Nephron (organoid): ENCODE measurements around the gene COL18A1.
A peak's percentile ranks its signal among the peaks of the same experiment; 100 is the strongest.

Experiments used
- H3K27ac Mint-ChIP-seq, 3 experiments: 2 replicates each; pipeline ENCODE4 v1.8.0; 2020; ENCODE audit warnings: mixed read lengths in 3 of 3, mild to moderate bottlenecking in 2 of 3, moderate library complexity in 1 of 3
- H3K27me3 Mint-ChIP-seq: 2 replicates; pipeline ENCODE4 v1.8.0; 2021; ENCODE audit warnings: low read depth, mild to moderate bottlenecking, moderate library complexity, mixed read lengths
- H3K36me3 Mint-ChIP-seq: 2 replicates; pipeline ENCODE4 v1.8.0; 2020; ENCODE audit warnings: low read depth, mixed read lengths
- H3K4me1 Mint-ChIP-seq: 2 replicates; pipeline ENCODE4 v1.8.0; 2020; ENCODE audit warnings: mixed read lengths
- H3K4me3 Mint-ChIP-seq, 3 experiments: 2 replicates each; pipeline ENCODE4 v1.8.0; 2020; ENCODE audit warnings: mild to moderate bottlenecking in 3 of 3, mixed read lengths in 3 of 3, moderate library complexity in 2 of 3
- H3K9me3 Mint-ChIP-seq: 2 replicates; pipeline ENCODE4 v1.8.0; 2020; ENCODE audit warnings: mixed read lengths
- TF ChIP-seq, protein P1 (sequence below), 3 experiments: fragments of 200-600 bp; sonication (generic); IDR thresholded peaks; one replicate each; pipeline ENCODE4 v1.5.0; 2021; ENCODE audit warnings: antibody characterized with exemption in 3 of 3; ENCODE audit not compliant: unreplicated experiment in 3 of 3

The COL18A1 gene

DNA sequence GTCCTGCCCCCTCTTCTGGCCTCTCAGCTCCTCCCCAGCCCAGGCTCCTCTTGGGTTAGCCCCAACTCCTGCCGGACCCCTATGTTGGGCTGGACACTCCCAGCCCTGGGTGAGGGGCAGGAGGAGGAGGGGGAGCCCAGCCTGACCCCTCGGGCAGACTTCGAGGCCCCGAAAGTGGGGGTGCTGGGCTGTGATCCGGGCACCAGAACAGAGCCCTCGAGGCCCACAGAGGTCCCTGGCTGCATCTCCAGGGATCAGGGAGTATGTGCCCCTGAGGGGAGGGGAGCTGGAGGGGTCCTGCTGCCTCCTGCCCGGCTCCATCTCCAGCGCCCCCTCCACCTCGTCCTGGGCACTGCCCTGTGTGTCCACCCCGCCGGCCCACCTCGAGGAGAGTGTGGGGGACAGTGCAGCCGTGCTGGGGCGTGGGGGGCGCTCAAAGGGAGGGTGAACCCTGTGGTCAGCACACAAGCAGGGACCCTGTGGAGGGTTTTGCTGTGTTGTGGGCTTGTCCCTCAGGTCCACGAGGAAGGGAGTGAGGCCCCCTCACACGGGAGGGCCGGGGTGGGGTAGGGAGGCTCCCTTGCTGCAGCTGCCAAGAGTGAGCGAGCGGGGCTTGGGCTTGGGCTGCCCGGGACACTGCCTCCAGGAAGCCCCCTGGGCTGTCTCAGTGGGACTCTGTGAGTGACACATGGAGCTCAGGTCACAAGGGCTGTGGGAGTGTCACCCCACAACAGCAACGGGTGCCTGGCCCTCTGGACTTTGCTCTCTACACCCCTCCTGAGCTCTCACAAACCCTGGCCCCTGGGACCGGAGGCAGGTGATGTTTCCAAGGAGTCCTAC lies 54.4 kb downstream of the COL18A1 start:
- TF ChIP-seq, protein P1, sequence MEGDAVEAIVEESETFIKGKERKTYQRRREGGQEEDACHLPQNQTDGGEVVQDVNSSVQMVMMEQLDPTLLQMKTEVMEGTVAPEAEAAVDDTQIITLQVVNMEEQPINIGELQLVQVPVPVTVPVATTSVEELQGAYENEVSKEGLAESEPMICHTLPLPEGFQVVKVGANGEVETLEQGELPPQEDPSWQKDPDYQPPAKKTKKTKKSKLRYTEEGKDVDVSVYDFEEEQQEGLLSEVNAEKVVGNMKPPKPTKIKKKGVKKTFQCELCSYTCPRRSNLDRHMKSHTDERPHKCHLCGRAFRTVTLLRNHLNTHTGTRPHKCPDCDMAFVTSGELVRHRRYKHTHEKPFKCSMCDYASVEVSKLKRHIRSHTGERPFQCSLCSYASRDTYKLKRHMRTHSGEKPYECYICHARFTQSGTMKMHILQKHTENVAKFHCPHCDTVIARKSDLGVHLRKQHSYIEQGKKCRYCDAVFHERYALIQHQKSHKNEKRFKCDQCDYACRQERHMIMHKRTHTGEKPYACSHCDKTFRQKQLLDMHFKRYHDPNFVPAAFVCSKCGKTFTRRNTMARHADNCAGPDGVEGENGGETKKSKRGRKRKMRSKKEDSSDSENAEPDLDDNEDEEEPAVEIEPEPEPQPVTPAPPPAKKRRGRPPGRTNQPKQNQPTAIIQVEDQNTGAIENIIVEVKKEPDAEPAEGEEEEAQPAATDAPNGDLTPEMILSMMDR (IDR thresholded peaks at IDR 0.05; ENCODE audit: unreplicated experiment in 3 of 3) = no peak
- Mint-ChIP-seq H3K27ac (no peak overlapping the region), H3K4me3 (no peak overlapping the region), H3K9me3 (peaks cover 20% of the 10 kb centered on the region), H3K4me1 (peaks cover 13% of the 10 kb centered on the region), H3K36me3 (peaks cover 31% of the 10 kb centered on the region), H3K27me3 (no peaks in the 10 kb centered on the region)

DNA sequence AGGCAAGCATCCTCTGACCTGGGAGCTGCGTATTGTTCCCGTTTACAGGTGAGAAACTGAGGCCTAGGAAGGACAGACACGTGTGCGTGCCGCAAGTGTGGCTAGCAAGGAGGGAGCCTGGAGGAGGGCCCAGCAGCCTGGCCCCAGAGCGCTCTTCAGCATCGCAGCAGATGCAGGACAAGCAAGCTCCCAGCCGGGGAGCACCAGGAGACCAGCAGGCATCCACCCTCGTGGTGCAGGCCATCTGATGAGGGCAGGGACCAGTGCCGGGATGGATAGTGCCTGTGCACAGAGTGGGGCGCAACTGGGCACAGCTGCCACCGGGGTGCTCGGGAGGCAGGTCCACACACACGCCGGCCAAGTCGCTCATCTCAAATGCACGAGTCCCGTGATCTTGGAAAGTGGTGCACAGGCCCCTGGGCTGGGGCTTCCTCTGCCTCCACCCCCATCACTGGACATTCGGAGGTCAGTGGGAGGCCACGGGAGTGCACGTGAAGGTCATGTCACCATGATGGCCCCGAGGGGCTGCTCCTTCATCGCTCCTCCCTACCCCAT lies 55.1 kb downstream of the COL18A1 start:
- Mint-ChIP-seq H3K36me3 (peaks cover 37% of the 10 kb centered on the region), H3K27me3 (no peaks in the 10 kb centered on the region), H3K4me1 (peaks cover 17% of the 10 kb centered on the region), H3K9me3 (peaks cover 25% of the 10 kb centered on the region), H3K4me3 (no peak overlapping the region), H3K27ac (peak overlapping the region in 2 of 3 experiments; percentile 82)
- TF ChIP-seq, protein P1 (IDR thresholded peaks at IDR 0.05; ENCODE audit: unreplicated experiment in 3 of 3) = no peak

DNA sequence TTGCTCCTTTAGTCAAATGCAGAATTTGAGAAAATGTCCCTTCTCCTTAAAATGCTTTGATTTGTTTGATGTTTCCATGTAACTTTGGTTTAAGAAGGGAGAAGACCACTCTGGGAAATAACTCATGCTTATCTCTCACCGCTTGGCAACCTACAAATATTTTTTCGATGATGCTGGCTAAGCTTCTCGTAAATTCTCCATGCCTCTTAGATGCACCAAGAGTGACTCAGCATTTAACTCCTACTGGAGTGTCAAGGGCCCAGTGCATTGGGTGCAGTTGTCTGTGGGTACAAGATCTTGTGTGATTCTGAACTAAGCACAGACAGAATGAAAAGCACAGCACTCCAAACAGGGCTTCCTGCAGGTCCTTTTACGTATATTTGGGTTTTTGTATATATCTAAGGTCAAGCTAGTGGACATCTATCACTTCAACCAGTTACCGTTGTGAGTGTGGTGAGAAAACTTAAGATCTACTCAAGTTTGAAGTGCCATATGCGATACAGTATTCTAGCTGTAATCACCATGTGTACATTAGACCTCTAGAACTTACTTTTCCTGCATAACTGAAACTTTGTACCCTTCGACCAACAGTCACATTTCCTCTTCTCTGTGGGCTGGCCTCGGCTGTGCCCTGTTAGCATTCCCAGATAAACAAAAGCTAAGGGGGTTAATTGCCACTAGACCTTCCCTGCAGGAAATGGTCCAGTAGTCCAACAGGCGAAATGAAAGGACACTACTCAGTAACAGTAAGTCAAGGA lies 55.8 kb downstream of the COL18A1 start:
- peak overlapping the region in 1 of 3 experiments; percentile 20 for H3K4me3 Mint-ChIP-seq
- H3K9me3 Mint-ChIP-seq = peaks cover 25% of the 10 kb centered on the region
- H3K4me1 Mint-ChIP-seq = peaks cover 22% of the 10 kb centered on the region
- H3K27ac Mint-ChIP-seq = peak overlapping the region in 2 of 3 experiments; percentile 82
- TF ChIP-seq, protein P1 (IDR thresholded peaks at IDR 0.05; ENCODE audit: unreplicated experiment in 3 of 3) = no peak
- peaks cover 37% of the 10 kb centered on the region for H3K36me3 Mint-ChIP-seq
- no peaks in the 10 kb centered on the region for H3K27me3 Mint-ChIP-seq

DNA sequence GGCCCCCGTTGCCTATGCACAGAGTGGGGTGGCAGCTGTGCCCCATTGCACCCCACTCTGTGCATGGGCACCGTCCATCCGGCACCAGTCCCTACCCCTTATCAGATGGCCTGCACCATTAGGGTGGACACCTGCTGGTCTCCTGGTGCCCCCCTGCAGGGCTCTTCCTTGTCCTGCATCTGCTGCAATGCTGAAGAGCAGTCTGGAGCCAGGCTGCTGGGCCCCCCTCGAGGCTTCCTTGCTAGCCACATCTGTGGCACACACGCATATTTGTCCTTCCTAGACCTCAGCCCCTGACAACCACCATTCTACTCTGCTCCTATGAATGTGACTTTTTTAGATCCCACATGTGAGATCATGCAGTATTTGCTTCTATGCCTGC lies 56.4 kb downstream of the COL18A1 start:
- Mint-ChIP-seq H3K27me3 (no peaks in the 10 kb centered on the region), H3K9me3 (peaks cover 25% of the 10 kb centered on the region), H3K4me1 (peaks cover 22% of the 10 kb centered on the region)

DNA sequence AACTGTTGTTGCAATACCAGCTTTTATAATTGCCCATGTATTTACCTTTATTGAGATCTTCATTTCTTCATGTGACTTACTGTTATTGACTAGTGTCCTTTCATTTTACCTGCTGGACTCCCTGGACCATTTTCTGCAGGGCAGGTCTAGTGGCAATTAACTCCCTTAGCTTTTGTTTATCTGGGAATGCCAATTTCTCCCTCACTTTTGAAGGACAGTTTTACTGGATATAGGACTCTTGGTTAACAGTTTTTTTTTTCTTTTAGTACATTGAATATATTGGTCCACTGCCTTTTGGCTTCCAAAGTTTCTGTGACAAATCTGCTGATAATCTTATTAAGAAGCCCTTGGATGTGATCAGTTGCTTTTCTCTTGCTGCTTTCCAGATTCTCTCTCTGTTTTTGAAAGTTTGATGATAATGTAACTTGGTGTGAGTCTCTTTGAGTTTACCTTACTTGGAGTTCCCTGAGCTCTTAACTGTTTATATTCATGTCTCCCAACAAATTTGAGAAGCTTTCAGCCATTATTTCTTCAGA lies 56.9 kb downstream of the COL18A1 start:
- TF ChIP-seq, protein P1 (IDR thresholded peaks at IDR 0.05; ENCODE audit: unreplicated experiment in 3 of 3) = no peak
- Mint-ChIP-seq H3K9me3 (peaks cover 25% of the 10 kb centered on the region), H3K27ac (no peak overlapping the region), H3K27me3 (no peaks in the 10 kb centered on the region), H3K36me3 (peaks cover 37% of the 10 kb centered on the region), H3K4me3 (no peak overlapping the region), H3K4me1 (peaks cover 22% of the 10 kb centered on the region)

More for the DNA sequence above, 56.4 kb downstream of the COL18A1 start:
- Mint-ChIP-seq H3K27ac (no peak overlapping the region), H3K36me3 (peaks cover 37% of the 10 kb centered on the region), H3K4me3 (no peak overlapping the region)
- TF ChIP-seq, protein P1 (IDR thresholded peaks at IDR 0.05; ENCODE audit: unreplicated experiment in 3 of 3) = no peak
